HG02943 (cell line): ENCODE results near the gene NRG2.
A peak's percentile ranks its signal among the peaks of the same experiment; 100 is the strongest.

ENCODE experiments used
- ATAC-seq: cut with Tn5 transposase; IDR thresholded peaks from one replicate; pipeline ENCODE4 v1.9.1; 2021; ENCODE audit warnings: mild to moderate bottlenecking, low read depth, moderate library complexity; ENCODE audit not compliant: unreplicated experiment

NRG2 gene

DNA sequence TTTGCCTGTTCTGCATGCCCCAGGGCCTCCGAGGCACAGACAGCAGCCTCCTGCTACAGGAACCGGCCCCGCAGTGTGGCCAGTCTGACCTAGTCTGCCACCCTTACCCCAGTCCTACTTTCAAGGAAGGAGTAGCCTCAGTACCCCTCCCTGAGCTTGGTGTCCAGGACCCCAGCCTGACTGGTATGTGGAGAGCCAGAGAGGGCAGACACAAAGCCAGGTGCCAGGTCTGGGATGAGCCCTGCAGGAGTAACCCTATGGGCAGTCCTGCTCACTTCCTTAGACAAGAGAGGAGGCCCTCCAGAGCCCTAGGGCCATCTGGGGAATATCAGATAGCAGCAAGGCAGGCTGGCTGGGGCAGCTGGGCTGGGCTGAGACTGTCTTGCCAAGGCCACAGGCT lies 67.8 kb downstream of the NRG2 start:
- ATAC-seq, result no peak

DNA sequence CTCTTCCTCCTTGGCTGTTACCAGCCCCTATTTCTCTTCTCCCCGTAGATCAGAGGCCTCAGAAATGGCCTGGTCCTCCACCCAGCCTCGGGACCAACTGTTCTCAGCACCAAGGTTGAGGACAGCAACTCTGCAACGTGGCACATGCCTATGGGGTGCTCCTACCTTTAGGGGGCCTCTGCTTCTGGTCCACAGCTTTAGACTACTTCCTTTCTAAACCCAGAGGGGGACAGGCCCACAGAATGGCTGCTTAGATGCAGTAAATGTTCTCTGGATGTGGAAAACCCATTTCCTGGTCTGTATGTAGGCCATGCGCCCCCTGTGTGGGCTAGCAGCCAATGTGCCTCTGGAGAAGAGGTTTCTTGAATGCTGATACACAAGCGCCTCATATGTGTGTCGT lies 68.4 kb downstream of the NRG2 start:
- no peak for ATAC-seq

DNA sequence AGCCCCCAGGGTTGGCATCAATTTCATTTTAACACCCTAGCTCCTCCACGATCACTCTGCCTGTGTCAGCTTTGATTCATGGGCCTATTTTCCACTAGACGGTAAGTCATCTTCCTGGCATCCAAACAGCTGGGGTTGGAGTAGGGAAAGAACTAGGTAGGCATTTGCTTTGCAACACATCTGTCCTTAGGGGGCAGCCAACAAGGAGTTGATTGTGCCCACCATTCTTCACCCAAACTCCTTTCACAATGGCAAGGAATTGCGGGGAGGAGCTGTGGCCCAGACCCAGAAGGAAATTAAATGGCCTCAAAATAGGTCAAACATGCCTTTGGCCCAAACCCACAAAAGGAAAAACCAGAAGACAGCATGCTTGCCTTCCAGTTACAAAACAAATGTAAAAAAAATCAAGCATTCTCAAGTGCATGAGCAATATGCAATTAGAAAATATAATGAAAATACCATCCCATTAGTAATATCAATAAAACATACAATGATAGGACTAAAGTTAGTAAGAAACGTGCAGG lies 71.8 kb downstream of the NRG2 start:
- ATAC-seq, result no peak

DNA sequence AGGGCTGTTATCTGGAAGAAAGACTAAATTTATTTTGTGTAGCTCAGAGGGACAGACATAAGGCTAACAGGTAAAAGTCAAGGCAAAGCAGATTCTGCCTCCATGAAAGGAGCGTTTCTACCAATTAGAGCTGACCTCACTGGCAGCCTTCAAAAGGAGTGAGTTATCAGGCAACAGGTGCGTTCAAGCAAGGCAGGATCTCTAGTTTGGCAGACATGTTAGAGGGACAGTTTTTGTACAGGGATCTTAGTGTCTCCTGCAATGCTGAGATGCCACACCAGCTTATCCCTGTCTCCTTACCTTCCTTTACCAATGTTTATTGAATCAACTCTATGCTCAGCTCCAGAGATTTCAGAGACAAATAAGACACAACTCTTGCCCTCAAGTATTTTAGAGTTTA lies 73.8 kb downstream of the NRG2 start:
- ATAC-seq, result no peak

DNA sequence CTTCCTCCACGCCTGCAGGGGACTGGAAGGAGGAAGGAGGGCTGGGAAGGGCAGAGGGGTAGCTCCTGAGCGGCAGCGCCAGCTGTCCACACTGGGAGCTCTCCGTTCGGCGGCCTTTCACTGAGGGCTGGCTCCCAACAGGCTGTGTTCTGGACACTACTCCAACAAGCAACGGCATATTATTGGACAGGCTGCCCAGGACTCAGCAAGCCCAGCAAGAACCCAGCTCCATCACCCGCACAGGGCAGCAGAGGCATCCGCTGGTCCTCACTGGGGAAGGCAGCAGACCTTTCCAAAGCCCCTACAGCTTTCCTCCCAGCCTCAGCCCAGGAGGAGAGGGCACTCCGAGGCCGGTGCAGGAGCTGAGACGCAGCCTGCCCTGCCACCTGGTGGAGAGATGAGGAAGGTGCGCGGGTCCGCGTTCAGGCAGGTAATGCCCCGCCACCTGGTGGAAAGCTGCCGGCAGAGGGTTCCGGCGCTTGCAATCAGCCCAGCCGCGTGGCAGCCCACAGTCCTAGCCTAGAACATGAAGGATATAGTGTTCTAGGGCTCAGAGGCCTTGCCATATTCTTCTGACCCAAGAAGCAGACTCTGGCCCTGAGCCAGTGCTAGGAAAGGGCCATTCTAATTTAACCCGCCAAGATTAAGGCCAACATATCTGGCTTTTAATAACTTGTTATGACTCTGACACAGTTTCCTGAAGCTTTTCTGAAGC lies 74.4 kb downstream of the NRG2 start:
- peak; percentile 75 for ATAC-seq

DNA sequence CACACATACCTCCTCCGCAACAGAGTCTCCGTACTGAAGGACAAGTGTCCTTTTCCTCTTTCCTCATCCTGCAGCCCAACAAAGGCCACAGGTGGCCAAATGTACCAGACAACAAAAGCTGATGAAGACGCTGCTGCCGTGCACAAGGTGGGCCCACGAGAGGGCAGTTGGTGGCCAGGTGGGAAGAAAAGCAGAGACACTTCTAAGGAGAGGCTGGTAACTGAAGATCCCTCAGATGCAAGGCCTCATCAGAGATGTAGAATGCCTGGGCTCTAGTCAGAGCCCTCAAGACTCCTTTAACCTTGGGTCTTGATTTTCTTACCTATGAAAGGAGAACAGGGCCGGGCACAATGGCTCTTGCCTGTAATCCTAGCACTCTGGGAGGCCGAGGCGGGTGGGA lies 75.7 kb downstream of the NRG2 start:
- ATAC-seq, result no peak

DNA sequence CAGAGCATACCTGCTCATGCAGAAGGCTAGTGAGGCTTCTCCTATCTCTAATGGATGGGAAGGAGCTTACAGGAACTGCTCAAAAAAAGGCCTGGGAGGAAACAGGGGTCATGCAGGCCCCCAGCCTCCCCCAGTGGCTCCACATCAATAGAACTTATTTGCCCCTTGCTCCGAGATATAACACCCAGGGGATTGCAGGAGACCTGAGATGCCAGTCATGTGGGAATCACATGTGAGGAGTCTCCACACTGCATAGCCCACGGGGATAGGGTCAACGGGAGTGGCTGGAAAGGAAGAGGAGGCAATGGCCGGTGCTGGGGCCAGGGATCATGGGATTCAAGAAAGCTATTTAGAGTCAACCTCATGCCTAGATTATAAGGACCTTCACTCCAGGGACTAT lies 76.2 kb downstream of the NRG2 start:
- ATAC-seq, result no peak

DNA sequence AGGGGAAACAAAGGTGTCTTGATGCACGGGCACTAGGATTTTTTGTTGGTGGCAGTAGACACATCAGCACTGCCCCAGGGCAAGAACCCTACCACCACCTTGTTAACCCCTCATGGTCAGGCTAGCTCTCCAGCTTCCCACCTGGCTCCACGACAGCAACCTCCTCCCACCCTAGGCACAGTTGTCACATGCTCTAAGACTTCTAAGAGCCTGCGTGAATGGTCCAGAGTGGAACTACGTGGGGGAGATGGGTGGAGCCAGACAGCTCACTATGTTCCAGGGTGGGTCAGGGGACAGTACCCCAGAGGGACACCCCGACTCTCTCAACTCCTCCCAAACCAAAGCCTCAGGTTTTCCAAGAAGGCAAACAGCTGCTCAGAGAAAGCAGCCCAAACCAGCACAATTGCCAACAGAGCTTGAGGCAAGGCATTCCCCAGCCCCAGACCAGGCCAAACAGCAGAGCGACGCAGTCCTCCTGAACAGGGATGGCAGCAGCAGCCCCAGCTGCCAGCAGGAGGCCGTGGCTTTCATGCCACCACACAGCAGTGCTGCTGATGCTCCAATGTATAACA lies 78.0 kb downstream of the NRG2 start:
- no peak for ATAC-seq

DNA sequence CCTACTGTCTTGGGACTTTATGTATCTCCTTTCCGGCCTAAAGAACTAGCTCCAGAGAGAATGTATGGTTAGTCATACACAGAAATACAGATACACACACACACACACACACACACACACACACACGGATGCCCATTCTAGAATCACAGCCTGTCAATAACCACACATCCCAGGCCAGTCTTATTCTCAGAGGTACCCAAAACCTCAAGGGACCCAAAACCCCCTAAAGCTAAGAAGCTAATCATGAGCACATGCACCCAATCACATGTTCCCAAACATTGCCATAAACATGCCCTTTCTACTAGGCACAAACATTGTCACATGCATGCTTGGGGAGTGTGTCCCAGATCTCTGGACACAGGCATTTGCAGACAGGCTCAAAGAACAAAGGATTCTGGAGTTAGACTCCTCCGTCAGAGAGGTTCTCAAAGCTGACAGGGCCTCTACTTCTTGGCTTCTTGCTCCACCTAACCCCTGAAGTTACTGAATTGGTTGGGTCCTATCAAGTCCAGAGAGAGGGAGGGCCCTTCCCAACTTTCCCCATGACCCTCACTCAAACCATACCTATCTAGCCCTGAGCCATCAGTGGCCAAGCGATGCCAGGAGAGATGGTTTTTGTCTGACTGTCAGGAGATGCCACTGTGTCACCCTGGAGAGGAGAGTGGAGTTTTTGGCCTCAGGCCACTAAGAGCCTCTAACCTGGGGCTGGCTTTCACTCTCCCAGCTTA lies 78.7 kb downstream of the NRG2 start:
- ATAC-seq, result no peak

DNA sequence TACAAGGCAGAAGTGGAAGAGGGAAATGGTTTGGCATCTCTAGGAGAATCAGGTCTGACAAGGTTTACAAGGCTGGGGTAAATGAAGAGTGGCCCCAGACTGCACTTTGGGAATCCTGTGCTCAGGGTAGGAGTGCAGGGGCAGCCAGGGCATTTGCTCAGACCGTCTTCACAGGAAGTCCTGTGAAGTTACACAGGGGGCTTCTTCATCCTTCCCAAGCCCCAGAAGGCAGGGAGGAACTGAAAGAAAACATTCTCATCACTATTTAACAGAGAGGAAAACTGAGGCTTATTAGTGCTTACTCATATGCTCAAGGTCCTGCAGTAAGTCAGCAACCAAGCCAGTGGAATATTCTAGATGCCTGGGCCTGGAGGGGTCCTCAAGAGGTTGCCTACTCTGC lies 80.7 kb downstream of the NRG2 start:
- no peak for ATAC-seq

DNA sequence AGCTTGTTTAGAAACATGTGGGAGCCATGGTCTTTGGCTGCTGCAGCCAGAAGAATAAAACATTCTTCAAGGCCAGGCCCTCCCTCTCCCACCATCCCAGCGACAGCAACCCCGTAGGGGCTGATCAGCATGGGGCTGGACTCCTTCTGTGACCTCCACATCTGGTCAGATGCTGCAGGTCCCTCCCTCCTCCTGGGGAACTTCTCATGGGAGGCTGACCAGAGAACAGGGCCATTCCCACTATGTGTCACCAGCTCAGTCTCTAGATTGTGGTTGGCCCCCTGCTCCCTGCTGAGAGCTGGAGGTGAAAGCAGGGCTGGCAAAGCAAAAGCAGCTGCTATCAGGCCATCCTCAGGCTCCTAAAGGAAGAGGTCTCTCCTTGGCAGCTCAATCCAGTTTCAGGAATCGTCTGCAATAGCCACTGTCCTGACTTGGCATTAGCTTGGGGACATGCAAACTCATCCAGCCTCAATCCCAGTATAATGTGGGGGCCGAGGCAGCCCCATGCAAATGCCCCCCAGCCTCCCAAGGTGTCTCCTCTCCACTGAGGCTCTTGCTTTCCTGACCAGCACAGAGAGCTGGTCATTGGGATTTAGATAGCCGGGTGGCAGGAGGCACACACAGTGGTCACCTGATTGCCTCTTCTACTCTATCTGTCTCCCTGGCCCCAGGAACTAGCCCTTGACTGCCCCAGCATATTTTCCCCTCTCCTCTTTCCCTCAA lies 81.5 kb downstream of the NRG2 start:
- ATAC-seq, result peak; percentile 40

DNA sequence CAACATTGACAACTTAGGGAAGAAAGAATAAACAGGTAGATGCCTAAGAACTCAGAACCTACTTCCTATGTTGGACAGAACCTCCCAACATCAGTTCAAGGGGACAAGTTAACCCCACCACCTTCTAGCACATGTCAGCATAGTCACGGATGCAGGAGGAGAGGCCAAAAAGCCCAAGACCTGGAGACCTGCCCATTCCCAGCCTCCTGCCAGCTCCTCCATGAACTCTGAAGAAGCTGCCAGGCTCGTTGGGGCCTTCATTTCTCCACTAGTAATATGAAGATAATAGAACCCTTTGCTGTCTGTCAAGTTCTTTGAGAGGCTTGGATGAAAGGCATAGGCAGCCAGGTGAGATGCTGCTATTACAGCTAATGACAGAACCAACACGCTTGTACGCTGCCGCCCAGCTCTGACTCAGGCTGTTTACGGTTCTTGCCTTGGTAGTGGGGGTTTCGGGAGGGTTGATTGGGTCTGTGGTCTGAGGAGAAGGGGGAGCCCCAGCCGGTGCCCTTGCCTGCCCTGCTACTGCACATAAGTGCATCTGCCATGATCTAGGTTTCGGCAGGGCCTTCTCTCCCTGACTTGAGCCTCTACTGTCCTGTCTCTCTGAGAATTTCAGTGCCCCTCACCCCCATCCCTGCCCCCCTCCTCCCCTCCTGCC lies 82.2 kb downstream of the NRG2 start:
- ATAC-seq, result peak; percentile 89

DNA sequence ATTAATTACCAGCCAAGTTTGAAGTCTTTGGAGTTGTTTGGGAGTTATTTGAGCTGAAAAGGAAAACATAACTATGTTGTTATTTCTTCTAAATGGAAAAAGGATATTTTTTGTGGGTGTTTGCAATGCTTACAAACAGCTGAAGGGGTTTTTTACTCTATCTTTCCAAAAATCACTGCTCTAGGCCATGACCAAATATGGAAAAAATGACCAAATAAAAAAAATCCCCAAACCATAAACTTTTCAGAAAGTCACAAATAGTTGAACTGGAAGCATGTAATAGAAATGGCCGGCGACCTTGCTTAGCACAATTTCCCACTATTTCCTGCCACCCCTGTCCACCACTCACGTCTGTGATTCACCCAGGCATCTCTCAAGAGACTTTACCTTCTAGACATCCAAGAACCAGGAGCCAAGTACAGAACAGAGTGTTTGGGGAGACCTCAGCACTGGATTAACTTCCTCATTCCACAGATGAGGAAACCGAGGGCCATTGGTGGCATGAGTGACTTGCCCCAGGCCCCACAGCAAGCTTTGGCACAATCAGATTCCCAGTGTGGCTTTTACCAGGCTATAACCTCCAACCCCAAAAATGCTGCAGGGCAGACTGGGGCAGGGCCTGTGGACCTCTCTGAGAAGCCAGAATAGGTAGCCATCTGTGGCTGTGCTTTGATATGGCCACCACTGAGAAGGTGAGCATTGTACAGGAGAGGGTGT lies 84.5 kb downstream of the NRG2 start:
- no peak for ATAC-seq

DNA sequence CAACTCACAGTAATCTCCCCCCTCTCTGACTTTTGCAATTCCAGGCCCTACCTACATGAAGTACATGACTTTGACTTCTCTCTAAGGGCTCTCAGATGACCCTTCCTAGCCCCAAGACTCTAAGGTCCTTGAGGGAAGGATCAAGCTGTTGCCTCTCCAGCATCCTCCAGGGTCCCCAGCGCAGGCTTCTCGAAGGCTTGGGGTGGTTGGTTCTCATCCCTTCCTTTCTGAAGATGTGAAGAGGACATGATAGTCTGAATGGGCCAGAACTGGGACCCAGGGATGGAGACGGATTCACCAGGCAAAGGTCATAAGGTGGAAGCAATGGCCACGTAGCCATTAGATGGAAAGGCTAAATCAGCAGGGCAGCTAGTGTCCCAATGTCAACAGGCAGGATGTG lies 86.8 kb downstream of the NRG2 start:
- ATAC-seq, result no peak

DNA sequence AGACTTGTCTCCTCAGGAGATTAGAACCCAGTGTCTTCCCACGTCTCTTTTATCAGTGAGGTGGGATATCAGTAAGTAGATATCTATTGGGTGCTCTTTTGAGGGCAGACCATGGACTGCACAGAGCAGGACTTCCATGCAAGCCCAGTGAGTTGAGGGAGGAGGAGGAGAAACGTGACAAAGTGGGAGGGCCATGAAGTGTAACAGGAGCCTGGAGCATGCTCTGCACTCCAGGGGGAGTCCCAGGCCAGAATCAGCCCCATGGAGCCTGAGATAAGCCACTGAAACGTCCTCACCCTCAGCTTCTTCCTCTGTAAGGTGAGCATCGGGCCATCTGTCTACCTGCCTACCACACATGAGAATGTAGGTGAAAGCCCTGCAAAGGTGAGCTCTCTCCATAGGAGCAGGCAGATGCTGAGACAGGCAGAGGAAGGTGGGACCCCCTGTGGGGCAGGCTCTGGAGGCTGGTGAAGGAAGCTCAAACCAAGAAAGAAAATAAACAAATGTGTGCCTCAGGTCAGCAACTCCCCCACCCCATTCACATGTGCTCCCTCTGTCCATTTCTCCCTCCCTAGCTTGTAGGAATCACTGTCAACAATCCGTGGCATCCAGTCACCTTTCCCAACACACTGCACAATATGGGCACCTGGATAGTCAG lies 87.4 kb downstream of the NRG2 start:
- ATAC-seq, result no peak

DNA sequence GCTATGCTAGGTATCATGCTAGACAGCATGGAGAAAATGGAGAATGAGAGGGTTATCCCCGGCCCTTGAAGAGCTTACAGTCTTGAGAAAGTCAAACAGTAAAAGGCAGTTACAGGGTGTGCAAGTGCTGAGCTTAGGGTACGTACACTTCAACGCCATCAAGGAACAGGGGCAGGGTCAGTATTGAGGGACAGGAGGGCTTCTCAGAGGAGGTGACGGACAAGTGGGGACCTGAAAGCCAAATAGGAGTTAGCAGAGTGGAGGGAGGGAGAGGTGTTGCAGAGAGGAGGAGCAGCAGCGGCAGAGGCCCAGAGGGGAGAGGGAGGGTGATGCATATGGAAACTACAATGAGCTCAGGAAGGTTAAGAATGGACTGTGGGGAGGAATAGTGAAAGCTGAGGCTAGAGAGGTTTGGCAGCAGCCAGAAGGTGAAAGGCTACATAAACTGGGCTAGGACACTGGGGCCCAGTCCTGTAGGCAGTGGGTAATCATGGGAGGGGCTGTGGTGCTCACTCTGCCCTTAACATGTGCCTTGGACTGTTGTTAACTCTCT lies 88.0 kb downstream of the NRG2 start:
- ATAC-seq, result no peak

DNA sequence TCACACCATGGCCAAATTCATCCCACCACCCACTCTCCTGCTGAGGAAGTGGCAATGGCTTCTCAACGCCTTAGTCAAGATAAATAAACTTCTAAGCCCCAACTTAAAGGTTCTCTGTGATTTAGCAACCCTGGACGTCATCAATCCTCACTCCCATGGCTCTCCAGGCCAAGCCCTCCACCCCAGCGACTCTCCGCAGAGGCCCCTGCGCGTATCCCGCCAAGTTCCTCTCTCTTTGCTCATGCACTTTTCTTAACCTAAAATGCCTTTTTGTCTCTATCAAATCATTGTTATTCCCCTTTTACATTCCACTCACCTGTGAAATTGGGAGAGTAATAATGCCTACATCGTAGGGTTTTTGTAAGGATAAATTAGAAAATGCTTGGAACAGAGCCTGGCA lies 88.6 kb downstream of the NRG2 start:
- no peak for ATAC-seq

DNA sequence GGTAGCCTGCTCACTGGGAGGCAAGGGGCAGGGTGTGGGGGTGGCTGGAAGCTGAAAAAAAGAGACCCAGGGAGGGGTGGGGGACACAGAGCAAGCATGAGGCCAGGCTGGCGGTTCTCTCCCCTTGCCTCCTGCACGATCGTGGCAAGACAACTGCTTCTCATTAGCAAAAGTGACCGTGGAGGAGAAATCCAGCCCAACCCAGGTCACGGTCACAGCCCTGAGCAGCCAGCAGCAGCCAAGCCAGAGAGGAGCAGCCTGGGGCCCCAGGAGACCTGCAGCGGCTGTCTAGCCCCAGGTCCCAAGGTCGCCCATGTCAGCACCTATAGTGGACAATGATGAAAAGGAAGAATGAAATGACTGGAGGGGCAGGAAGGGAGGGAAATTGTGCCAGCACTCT lies 89.1 kb downstream of the NRG2 start:
- ATAC-seq, result no peak

DNA sequence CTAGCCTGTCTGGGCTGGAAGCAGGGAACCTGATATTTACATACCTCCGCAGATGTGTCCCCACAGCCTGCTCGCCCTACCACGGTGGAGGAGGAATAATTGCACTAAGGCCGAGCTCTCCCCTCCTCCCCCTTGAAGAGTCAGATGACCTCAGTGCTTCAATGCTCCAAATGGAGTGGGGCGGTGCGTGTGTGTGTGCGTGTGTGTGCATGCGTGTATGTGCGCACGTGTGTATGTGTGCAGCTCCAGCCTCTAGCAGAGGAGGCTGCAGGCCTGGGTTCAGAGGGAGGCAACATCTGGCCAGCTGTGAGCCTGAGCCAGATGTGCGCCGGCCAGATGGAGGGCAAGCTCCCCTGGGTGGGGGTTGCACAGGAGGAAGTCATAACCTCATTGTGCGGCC lies 90.5 kb downstream of the NRG2 start:
- no peak for ATAC-seq
